Hematopoietic multipotent progenitor cell (in vitro differentiated cells): Measurements from ENCODE around the gene PHF19. TPM values are rescaled to one million over a fixed set of nuclear protein-coding genes. Genes with fewer than 3 reads are reported as not detected.

Source experiments
- DNase-seq, 3 donors: peaks; one replicate each; pipeline ENCODE4 v3.0.0-alpha.2; 2011 to 2015; ENCODE audit warnings: low read depth in 2 of 3, low spot score in 2 of 3
- total RNA-seq: library from RNA; depleted of rRNA; stranded (reverse); fragments of >200 nt; gene quantifications from one replicate; pipeline ENCODE4 v1.2.3, GENCODE V29; 2012

PHF19 gene
- total RNA-seq, 1 donor, result 45.2 TPM

GRCh38 chr9:120857481-120857880 is 19.5 kb downstream of the PHF19 start:
- no peak for DNase-seq

GRCh38 chr9:120856700-120857099 is 20.3 kb downstream of the PHF19 start:
- no peak for DNase-seq

GRCh38 chr9:120855827-120856670 is 20.9 kb downstream of the PHF19 start:
- no peak for DNase-seq

- DNase-seq, result no peak
These were observed 22.2 kb downstream of the PHF19 start for GRCh38 chr9:120854596-120855327.

- DNase-seq, result no peak
These were observed 23.8 kb downstream of the PHF19 start for GRCh38 chr9:120853198-120853597.

GRCh38 chr9:120852240-120853010 is 24.6 kb downstream of the PHF19 start:
- no peak for DNase-seq

GRCh38 chr9:120851449-120851848 is 25.5 kb downstream of the PHF19 start:
- DNase-seq, result no peak

GRCh38 chr9:120850315-120850714 is 26.7 kb downstream of the PHF19 start:
- DNase-seq, result no peak

- DNase-seq, result no peak
These were observed 30.1 kb downstream of the PHF19 start for GRCh38 chr9:120846906-120847305.

GRCh38 chr9:120846251-120846889 is 30.6 kb downstream of the PHF19 start:
- DNase-seq, result peak in 1 of 3 donors; percentile 36

- no peak for DNase-seq
These were observed 31.7 kb downstream of the PHF19 start for GRCh38 chr9:120845255-120845654.

- peak; percentile 81 to 99 (median 98) for DNase-seq
These were observed 34.1 kb downstream of the PHF19 start, which contains the start of gene PSMD5 for GRCh38 chr9:120842685-120843485. Gene PSMD5, minus strand, starts transcription at chr9:120842922. Its CDS starts 13 bp downstream, at chr9:120842909.

- no peak for DNase-seq
These were observed 34.9 kb downstream of the PHF19 start for GRCh38 chr9:120841930-120842684.

- DNase-seq, result no peak
These were observed 37.8 kb downstream of the PHF19 start for GRCh38 chr9:120839146-120839545.

GRCh38 chr9:120837921-120838320 is 39.1 kb downstream of the PHF19 start:
- no peak for DNase-seq

GRCh38 chr9:120833325-120833724 is 43.7 kb downstream of the PHF19 start:
- no peak for DNase-seq

GRCh38 chr9:120832807-120833206 is 44.2 kb downstream of the PHF19 start:
- DNase-seq, result no peak

- DNase-seq, result no peak
These were observed 46.1 kb downstream of the PHF19 start for GRCh38 chr9:120830865-120831264.

- DNase-seq, result no peak
These were observed 46.8 kb downstream of the PHF19 start for GRCh38 chr9:120830151-120830550.
